Lower leg skin (tissue), 3 donors: ENCODE results near the gene CPA5.

Source experiments
- POLR2A ChIP-seq, 2 donors: fragments of 450-650 bp; IDR thresholded peaks; one replicate each; pipeline ENCODE4 v1.6.1; 2016 to 2017; ENCODE audit warnings: antibody characterized with exemption in 2 of 2, mild to moderate bottlenecking in 1 of 2, moderate library complexity in 1 of 2
- TF ChIP-seq, protein P1 (sequence below), 3 donors: fragments of 450-650 bp; IDR thresholded peaks; one replicate each; pipeline ENCODE4 v1.5.1; 2016; ENCODE audit warnings: antibody characterized with exemption in 3 of 3, mild to moderate bottlenecking in 3 of 3, moderate library complexity in 2 of 3

DNA sequence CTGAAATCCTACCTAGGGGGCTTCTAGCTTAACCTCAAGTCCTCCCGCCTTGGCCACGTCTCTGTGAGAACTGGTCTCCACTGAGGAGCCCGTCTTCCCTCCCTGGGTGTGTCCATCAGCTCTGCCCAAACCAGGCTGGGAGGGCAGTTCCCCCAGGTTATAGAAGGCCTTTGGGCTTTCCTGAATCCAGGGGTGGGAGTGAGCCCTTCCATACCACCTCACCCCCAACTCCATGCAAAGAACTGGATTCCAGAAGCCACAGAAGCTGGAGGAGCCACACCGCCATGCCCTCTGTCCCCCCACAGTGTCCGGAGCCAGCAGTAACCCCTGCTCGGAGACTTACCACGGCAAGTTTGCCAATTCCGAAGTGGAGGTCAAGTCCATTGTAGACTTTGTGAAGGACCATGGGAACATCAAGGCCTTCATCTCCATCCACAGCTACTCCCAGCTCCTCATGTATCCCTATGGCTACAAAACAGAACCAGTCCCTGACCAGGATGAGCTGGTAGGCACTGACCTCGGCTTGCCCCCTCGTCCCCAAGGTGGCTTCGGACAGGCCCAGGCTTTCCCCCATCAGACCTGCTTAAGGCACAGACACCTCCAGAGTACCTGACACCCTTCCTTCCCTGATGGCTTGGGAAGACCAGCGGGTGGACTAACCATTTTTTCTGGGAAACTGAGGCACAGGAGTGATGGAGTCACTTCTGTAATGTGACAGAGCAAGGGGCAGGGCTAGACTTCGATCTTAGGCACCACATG, 40.4 kb downstream of the CPA5 start:
- TF ChIP-seq, protein P1, sequence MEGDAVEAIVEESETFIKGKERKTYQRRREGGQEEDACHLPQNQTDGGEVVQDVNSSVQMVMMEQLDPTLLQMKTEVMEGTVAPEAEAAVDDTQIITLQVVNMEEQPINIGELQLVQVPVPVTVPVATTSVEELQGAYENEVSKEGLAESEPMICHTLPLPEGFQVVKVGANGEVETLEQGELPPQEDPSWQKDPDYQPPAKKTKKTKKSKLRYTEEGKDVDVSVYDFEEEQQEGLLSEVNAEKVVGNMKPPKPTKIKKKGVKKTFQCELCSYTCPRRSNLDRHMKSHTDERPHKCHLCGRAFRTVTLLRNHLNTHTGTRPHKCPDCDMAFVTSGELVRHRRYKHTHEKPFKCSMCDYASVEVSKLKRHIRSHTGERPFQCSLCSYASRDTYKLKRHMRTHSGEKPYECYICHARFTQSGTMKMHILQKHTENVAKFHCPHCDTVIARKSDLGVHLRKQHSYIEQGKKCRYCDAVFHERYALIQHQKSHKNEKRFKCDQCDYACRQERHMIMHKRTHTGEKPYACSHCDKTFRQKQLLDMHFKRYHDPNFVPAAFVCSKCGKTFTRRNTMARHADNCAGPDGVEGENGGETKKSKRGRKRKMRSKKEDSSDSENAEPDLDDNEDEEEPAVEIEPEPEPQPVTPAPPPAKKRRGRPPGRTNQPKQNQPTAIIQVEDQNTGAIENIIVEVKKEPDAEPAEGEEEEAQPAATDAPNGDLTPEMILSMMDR (IDR thresholded peaks at IDR 0.05), result no peak
- no peak for TF ChIP-seq POLR2A (IDR thresholded peaks at IDR 0.05)
